Hepatic stellate cell (primary cell): ENCODE data around the gene TMED6.
"Not testable (repeated sequence)": the region's sequence is repeated elsewhere in the genome, so short reads cannot be mapped to it uniquely, and the experiment has no call there.

Experiments used
- DNase-seq: peaks from one replicate; pipeline ENCODE4 v3.0.0; 2011; ENCODE audit warnings: low spot score

The TMED6 gene

DNA sequence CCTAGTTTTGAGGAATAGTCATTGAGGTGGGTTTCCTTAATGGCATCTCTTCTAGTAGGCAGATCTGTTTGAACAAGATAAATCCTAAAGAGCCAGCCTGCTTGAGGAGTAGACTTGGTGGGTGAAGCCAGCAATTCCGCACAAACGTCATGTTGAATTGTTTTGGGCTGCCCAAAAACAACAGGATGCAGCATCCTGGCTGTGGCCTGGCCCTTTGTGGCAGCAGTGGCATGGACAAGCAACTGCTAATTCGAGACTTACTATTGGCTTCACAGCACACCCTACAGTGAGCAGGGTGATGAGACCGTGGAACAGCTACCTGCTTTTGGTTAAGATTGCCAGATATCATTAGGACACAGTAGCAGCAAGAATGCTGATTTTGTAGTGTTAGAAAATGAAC is 49.7 kb downstream of the TMED6 start:
- no peak for DNase-seq

DNA sequence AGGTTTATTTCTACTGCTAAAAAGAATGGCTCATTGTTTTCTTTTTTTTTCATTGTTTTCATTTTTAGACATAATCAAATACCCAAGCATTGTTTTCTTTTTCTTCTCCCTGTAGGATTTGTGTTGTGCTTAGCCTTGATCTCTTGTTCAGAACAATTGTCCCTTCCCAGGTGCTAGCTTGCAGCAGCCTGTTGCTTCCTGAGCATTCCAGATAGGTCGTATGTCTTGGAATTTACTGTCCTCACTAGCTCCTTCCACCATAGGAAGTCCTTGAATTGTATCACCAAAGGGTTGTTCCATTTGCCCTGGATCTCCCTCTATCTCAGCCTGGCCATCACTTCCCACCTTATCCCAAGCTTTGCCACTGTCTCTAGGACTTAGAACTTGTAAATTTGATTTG is 50.4 kb downstream of the TMED6 start:
- no peak for DNase-seq

DNA sequence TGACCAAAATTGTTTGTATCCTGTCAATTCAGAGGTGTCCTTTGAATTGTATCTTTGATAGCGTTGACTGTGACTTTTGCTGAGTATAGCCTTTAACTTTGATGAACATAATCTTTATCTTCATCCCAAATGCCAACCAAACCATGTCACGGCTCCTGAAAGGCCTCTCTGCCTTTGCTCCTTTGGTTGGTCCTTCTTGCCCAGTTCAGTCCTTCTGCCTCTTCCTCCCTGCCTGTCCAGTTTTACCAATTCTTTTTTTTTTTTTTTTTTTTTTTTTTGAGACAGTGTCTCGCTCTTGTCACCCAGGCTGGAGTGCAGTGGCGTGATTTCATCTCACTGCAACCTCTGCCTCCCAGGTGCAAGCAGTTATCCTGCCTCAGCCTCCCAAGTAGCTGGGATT is 53.3 kb downstream of the TMED6 start:
- no peak for DNase-seq

DNA sequence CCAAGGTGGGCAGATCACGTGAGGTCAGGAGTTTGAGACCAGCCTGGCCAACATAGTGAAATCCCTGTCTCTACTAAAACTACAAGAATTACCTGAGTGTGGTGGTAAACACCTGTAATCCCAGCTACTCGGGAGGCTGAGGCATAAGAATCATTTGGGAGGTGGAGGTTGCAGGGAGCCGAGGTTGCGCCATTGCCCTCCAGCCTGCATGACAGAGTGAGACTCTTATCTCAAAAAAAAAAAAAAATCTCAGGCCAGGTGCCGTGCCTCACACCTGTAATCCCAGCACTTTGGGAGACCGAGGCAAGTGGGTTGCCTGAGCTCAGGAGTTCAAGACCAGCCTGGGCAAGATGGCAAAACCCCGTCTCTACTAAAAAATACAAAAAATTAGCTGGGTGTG is 54.8 kb downstream of the TMED6 start:
- not testable (repeated sequence) for DNase-seq

DNA sequence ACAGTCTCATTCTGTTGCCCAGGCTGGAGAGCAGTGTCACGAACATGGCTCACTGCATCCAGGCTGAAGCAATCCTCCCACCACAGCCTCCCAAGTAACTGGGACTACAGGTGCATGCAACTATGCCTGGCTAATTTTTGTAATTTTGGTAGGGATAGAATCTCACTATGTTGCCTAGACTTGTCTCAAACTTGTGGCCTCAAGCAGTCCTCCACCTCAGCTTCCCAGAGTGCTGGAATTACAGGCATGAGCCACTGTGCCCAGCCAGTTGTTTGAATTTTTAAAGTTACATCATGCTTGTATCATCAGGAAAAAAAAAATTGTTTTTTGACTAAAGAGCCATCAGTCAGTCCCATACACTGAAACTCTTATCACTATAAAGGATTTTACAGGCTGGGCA is 57.5 kb downstream of the TMED6 start:
- DNase-seq, result no peak

DNA sequence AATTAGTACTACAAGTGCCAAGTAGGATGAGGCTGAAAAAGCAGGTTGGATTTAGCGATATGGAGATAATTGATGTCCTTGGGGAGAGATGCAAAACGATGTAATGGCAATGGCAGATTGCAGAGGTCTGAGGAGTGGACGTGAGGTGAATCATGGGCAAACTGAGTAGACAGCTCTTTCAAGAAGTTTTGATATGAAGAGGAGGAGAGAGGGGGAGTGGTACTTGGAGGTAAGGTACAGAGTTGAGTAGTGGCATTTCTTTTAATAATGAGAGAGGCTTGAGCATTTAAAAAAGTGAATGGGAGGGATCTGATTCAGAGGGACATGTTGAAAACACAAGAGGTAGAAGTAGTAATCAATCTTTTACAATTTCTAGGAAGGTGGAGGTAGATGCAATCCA is 58.2 kb downstream of the TMED6 start:
- DNase-seq, result no peak
